HepG2 (cell line): ENCODE data around the gene LRRC3C. TPM values are rescaled to one million over a fixed set of nuclear protein-coding genes. Genes with fewer than 3 reads are reported as not detected.

ENCODE experiments used
- DNMT1 ChIP-seq: sonication (generic); formaldehyde crosslinking; IDR thresholded peaks from 2 replicates; pipeline ENCODE4 v1.5.1; 2020; ENCODE audit warnings: mild to moderate bottlenecking, missing genetic modification reagents
- ELF3 ChIP-seq: IDR thresholded peaks from 2 replicates; pipeline ENCODE4 v1.6.1; 2016; ENCODE audit warnings: missing genetic modification reagents, missing compliant biosample characterization
- GTF2F1 ChIP-seq: fragments of 150-350 bp; IDR thresholded peaks from 2 replicates; pipeline ENCODE4 v1.6.1; 2014; ENCODE audit warnings: low read length
- HOXA9 ChIP-seq: sonication (generic); formaldehyde crosslinking; IDR thresholded peaks from 2 replicates; pipeline ENCODE4 v1.8.1; 2022; ENCODE audit warnings: missing genetic modification reagents, mild to moderate bottlenecking, moderate library complexity, borderline replicate concordance
- NPAS2 ChIP-seq: sonication (generic); formaldehyde crosslinking; IDR thresholded peaks from 2 replicates; pipeline ENCODE4 v1.8.0; 2022; ENCODE audit warnings: mild to moderate bottlenecking, missing genetic modification reagents, borderline replicate concordance
- NR2F1 ChIP-seq, 2 experiments: fragments of 450-650 bp in 1 of 2; formaldehyde crosslinking in 1 of 2; IDR thresholded peaks; 2 replicates each; pipeline versions ENCODE4 v1.5.0 to v1.6.1; 2016 to 2020; ENCODE audit warnings: mild to moderate bottlenecking in 1 of 2, missing compliant biosample characterization in 1 of 2, missing genetic modification reagents in 1 of 2, moderate library complexity in 1 of 2
- RARA ChIP-seq: IDR thresholded peaks from 2 replicates; pipeline ENCODE4 v1.6.1; 2016; ENCODE audit warnings: missing genetic modification reagents, missing compliant biosample characterization
- REXO4 ChIP-seq: sonication (generic); formaldehyde crosslinking; IDR thresholded peaks from 2 replicates; pipeline ENCODE4 v1.8.0; 2022; ENCODE audit warnings: missing genetic modification reagents, mild to moderate bottlenecking, borderline replicate concordance
- SP140L ChIP-seq: sonication (generic); formaldehyde crosslinking; IDR thresholded peaks from 2 replicates; pipeline ENCODE4 v1.4.0; 2020; ENCODE audit warnings: missing genetic modification reagents, borderline replicate concordance
- TBX3 ChIP-seq: fragments of 450-650 bp; IDR thresholded peaks from 2 replicates; pipeline ENCODE4 v1.6.1; 2017; ENCODE audit warnings: antibody characterized with exemption, mild to moderate bottlenecking, inconsistent platforms, borderline replicate concordance
- U2AF1 ChIP-seq: fragments of 200-400 bp; formaldehyde crosslinking; optimal IDR thresholded peaks from 2 replicates; pipeline ENCODE3; 2017; ENCODE audit warnings: mild to moderate bottlenecking, low read depth, low read length
- ZNF253 ChIP-seq: sonication (generic); formaldehyde crosslinking; IDR thresholded peaks from 2 replicates; pipeline ENCODE4 v1.8.0; 2022; ENCODE audit warnings: mild to moderate bottlenecking, missing genetic modification reagents, borderline replicate concordance
- ZNF674 ChIP-seq: sonication (generic); formaldehyde crosslinking; IDR thresholded peaks from 2 replicates; pipeline ENCODE4 v1.5.0; 2020; ENCODE audit warnings: low read depth, mild to moderate bottlenecking, missing genetic modification reagents
- polyA plus RNA-seq, 8 experiments: library from polyadenylated mRNA; depleted of rRNA in 3 of 8; stranded (reverse) in 7 of 8; unstranded in 1 of 8; fragments of >200 nt; fragmentation: Illumina TruSeq in 4 of 8; extraction: Trizol in 4 of 8; gene quantifications; 2 replicates each; pipeline versions ENCODE4 v1.2.1 to v1.2.3, GENCODE V29; 2011 to 2016; ENCODE audit warnings: low read depth in 4 of 8, missing spikeins in 1 of 8, mixed read lengths in 1 of 8; ENCODE audit not compliant: insufficient read depth in 1 of 8
- total RNA-seq, 5 experiments: library from RNA; depleted of rRNA; stranded (reverse); fragments of >200 nt; fragmentation: Illumina TruSeq; extraction: Trizol; gene quantifications; 2 replicates each; pipeline ENCODE4 v1.2.3, GENCODE V29; 2016; ENCODE audit warnings: low read depth in 1 of 5
- TF ChIP-seq, protein P1 (sequence below): sonication (generic); IDR thresholded peaks from 2 replicates; pipeline ENCODE4 v1.6.1; 2016; ENCODE audit warnings: low read depth, borderline replicate concordance
- TF ChIP-seq, protein P2 (sequence below): sonication (generic); formaldehyde crosslinking; IDR thresholded peaks from 2 replicates; pipeline ENCODE4 v1.4.0; 2020; ENCODE audit warnings: missing genetic modification reagents, borderline replicate concordance
- TF ChIP-seq, protein P3 (sequence below): sonication (generic); formaldehyde crosslinking; conservative IDR thresholded peaks from 2 replicates; pipeline ENCODE4 v1.4.0; 2020; ENCODE audit warnings: missing genetic modification reagents
- TF ChIP-seq, protein P4 (sequence below): IDR thresholded peaks from 2 replicates; pipeline ENCODE4 v1.6.1; 2016
- TF ChIP-seq, protein P5 (sequence below): sonication (generic); formaldehyde crosslinking; IDR thresholded peaks from 2 replicates; pipeline ENCODE4 v1.4.0; 2020; ENCODE audit warnings: mild to moderate bottlenecking, low read depth, missing genetic modification reagents

Gene LRRC3C
- total and polyA plus RNA-seq, 2 of the 13 experiments (the other 11 are each of a cell fraction or from before 2014, with no cell fraction given) = 0.17 TPM; not detected in 1

DNA sequence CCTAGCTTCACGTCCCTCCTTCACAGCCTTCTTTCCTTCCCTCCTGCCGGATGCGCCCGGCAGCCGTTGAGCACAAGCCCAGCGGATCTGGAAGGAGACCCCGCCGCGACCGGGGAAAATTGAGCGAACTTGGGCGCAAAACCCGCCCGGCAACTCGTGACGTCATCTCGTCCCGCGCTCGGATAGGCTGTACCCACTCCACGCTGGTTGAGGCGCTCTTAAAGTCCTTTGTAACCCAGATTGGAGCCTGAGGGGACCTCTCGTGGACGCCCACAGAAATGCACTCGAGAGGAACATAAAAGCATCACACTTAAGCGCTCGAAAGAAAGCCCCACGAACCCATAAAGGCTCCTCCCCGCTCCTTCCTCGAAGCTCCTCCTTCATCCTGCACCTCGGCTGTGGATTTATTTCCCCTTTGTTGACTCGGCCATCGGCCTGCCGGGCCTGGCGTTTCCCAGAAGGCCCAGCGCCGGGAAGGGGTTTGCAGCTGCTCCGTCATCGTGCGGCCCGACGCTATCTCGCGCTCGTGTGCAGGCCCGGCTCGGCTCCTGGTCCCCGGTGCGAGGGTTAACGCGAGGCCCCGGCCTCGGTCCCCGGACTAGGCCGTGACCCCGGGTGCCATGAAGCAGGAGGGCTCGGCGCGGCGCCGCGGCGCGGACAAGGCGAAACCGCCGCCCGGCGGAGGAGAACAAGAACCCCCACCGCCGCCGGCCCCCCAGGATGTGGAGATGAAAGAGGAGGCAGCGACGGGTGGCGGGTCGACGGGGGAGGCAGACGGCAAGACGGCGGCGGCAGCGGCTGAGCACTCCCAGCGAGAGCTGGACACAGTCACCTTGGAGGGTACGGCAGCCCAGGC is 53.0 kb downstream of the LRRC3C start, which contains the start of gene PSMD3 (continued):
- peak; percentile 92; the same call in 1 of the 2 replicates for TF ChIP-seq ELF3 (CRISPR knock-in tag)
- peak; percentile 75; the same call in 1 of the 2 replicates for TF ChIP-seq SP140L
- TF ChIP-seq, protein P1, sequence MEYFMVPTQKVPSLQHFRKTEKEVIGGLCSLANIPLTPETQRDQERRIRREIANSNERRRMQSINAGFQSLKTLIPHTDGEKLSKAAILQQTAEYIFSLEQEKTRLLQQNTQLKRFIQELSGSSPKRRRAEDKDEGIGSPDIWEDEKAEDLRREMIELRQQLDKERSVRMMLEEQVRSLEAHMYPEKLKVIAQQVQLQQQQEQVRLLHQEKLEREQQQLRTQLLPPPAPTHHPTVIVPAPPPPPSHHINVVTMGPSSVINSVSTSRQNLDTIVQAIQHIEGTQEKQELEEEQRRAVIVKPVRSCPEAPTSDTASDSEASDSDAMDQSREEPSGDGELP = peak; percentile 82; the same call in 1 of the 2 replicates
- TF ChIP-seq ZNF253 = peak; percentile 78; the same call in 1 of the 2 replicates
- peak; percentile 76; the same call in 1 of the 2 replicates for TF ChIP-seq GTF2F1
- TF ChIP-seq, protein P2, sequence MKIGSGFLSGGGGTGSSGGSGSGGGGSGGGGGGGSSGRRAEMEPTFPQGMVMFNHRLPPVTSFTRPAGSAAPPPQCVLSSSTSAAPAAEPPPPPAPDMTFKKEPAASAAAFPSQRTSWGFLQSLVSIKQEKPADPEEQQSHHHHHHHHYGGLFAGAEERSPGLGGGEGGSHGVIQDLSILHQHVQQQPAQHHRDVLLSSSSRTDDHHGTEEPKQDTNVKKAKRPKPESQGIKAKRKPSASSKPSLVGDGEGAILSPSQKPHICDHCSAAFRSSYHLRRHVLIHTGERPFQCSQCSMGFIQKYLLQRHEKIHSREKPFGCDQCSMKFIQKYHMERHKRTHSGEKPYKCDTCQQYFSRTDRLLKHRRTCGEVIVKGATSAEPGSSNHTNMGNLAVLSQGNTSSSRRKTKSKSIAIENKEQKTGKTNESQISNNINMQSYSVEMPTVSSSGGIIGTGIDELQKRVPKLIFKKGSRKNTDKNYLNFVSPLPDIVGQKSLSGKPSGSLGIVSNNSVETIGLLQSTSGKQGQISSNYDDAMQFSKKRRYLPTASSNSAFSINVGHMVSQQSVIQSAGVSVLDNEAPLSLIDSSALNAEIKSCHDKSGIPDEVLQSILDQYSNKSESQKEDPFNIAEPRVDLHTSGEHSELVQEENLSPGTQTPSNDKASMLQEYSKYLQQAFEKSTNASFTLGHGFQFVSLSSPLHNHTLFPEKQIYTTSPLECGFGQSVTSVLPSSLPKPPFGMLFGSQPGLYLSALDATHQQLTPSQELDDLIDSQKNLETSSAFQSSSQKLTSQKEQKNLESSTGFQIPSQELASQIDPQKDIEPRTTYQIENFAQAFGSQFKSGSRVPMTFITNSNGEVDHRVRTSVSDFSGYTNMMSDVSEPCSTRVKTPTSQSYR (CRISPR knock-in tag) = peak; percentile 69
- peak; percentile 89; the same call in 1 of the 2 replicates for TF ChIP-seq HOXA9 (CRISPR knock-in tag)
- TF ChIP-seq ZNF674 = no peak
- TF ChIP-seq NR2F1 (CRISPR knock-in tag; IDR thresholded peaks at IDR 0.05) = peak; percentile 42 to 54; a peak in 1 of 4 replicates
- peak; percentile 94; the same call in 1 of the 2 replicates for TF ChIP-seq REXO4 (CRISPR knock-in tag)
- TF ChIP-seq RARA (CRISPR knock-in tag) = peak; percentile 77
- TF ChIP-seq TBX3 = no peak; the same call in 1 of the 2 replicates
- peak; percentile 99 for TF ChIP-seq DNMT1 (CRISPR knock-in tag)
- TF ChIP-seq, protein P3, sequence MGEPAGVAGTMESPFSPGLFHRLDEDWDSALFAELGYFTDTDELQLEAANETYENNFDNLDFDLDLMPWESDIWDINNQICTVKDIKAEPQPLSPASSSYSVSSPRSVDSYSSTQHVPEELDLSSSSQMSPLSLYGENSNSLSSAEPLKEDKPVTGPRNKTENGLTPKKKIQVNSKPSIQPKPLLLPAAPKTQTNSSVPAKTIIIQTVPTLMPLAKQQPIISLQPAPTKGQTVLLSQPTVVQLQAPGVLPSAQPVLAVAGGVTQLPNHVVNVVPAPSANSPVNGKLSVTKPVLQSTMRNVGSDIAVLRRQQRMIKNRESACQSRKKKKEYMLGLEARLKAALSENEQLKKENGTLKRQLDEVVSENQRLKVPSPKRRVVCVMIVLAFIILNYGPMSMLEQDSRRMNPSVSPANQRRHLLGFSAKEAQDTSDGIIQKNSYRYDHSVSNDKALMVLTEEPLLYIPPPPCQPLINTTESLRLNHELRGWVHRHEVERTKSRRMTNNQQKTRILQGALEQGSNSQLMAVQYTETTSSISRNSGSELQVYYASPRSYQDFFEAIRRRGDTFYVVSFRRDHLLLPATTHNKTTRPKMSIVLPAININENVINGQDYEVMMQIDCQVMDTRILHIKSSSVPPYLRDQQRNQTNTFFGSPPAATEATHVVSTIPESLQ (CRISPR knock-in tag) = no peak; the same call in 1 of the 2 replicates
- 0 out of 2 replicates have a peak, but pooled peaks have one; percentile 75 for TF ChIP-seq NPAS2
- TF ChIP-seq, protein P4, sequence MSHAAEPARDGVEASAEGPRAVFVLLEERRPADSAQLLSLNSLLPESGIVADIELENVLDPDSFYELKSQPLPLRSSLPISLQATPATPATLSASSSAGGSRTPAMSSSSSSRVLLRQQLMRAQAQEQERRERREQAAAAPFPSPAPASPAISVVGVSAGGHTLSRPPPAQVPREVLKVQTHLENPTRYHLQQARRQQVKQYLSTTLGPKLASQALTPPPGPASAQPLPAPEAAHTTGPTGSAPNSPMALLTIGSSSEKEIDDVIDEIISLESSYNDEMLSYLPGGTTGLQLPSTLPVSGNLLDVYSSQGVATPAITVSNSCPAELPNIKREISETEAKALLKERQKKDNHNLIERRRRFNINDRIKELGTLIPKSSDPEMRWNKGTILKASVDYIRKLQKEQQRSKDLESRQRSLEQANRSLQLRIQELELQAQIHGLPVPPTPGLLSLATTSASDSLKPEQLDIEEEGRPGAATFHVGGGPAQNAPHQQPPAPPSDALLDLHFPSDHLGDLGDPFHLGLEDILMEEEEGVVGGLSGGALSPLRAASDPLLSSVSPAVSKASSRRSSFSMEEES = peak; percentile 81
- TF ChIP-seq U2AF1 = peak; percentile 97
- TF ChIP-seq, protein P5, sequence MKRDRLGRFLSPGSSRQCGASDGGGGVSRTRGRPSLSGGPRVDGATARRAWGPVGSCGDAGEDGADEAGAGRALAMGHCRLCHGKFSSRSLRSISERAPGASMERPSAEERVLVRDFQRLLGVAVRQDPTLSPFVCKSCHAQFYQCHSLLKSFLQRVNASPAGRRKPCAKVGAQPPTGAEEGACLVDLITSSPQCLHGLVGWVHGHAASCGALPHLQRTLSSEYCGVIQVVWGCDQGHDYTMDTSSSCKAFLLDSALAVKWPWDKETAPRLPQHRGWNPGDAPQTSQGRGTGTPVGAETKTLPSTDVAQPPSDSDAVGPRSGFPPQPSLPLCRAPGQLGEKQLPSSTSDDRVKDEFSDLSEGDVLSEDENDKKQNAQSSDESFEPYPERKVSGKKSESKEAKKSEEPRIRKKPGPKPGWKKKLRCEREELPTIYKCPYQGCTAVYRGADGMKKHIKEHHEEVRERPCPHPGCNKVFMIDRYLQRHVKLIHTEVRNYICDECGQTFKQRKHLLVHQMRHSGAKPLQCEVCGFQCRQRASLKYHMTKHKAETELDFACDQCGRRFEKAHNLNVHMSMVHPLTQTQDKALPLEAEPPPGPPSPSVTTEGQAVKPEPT (CRISPR knock-in tag) = peak; percentile 91
